HepG2 (cell line): Measurements from ENCODE around the gene P3R3URF. TPM values are rescaled to one million over a fixed set of nuclear protein-coding genes. Genes with fewer than 3 reads are reported as not detected.

Experiments used
- ATAC-seq: fragments of 200-7000 bp; cut with Tn5 transposase; 3 replicates; pipeline ENCODE4 v1.9.1; 2020; ENCODE audit warnings: mild to moderate bottlenecking, moderate library complexity
- BruUV-seq: library from RNA; stranded (reverse); fragments of 400-500 nt; replicated peaks from 2 replicates; lab custom pipeline; 2021; lab: Mats Ljungman, UMichigan
- CTCF ChIA-PET: fragments of 300-600 bp; formaldehyde crosslinking; extraction: SDS; loops from one replicate; lab custom pipeline; 2021; ENCODE audit warnings: low total read pairs, inconsistent platforms, low intra/inter-chr PET ratio; lab: Yijun Ruan, JAX
- POLR2A ChIA-PET: fragments of 350-600 bp; sonication (Branson Sonifier 250); formaldehyde crosslinking; loops from one replicate; lab custom pipeline; 2020; ENCODE audit warnings: antibody characterized with exemption, inconsistent platforms; lab: Yijun Ruan, JAX
- DNase-seq: peaks from one replicate; pipeline ENCODE4 v3.0.0-alpha.2; 2015; ENCODE audit warnings: low spot score
- FAIRE-seq: peaks from 3 replicates; lab custom pipeline; 2011; peaks lifted over from hg19 to GRCh38; lab: Jason Lieb, UNC
- H2AFZ ChIP-seq: one replicate; pipeline ENCODE4 v1.6.1; 2011; ENCODE audit warnings: low read length, inconsistent platforms
- H3K27ac ChIP-seq: fragments of 300-600 bp; 3 replicates; pipeline ENCODE4 v1.8.0; 2011; ENCODE audit warnings: mixed run types, mild to moderate bottlenecking, mixed read lengths, low read length, inconsistent platforms; ENCODE audit not compliant: insufficient read depth; ENCODE audit errors: extremely low read length
- H3K27me3 ChIP-seq, 2 experiments: fragments of 200-600 bp in 1 of 2; 2 replicates in 1 of 2; 3 replicates in 1 of 2; pipeline versions ENCODE4 v1.6.0 to v1.8.0; 2011; ENCODE audit warnings: low read length in 2 of 2, mild to moderate bottlenecking in 2 of 2, moderate library complexity in 2 of 2, inconsistent platforms in 1 of 2; ENCODE audit not compliant: insufficient read depth in 2 of 2, control insufficient read depth in 1 of 2
- H3K36me3 ChIP-seq, 2 experiments: fragments of 200-600 bp in 1 of 2; replicated peaks in 1 of 2; 2 replicates in 1 of 2; 3 replicates in 1 of 2; pipeline versions ENCODE4 v1.5.1 to v1.8.0; 2011; ENCODE audit warnings: low read length in 2 of 2, inconsistent platforms in 1 of 2; ENCODE audit not compliant: insufficient read depth in 2 of 2, control insufficient read depth in 1 of 2
- H3K4me1 ChIP-seq: 2 replicates; pipeline ENCODE4 v1.5.1; 2012; ENCODE audit warnings: low read length, inconsistent platforms; ENCODE audit not compliant: insufficient read depth
- H3K4me2 ChIP-seq: 2 replicates; pipeline ENCODE4 v1.6.0; 2011; ENCODE audit warnings: low read depth, low read length, inconsistent platforms
- H3K4me3 ChIP-seq, 3 experiments: fragments of 200-600 bp in 1 of 3; sonication (generic), shearing (Covaris generic) in 1 of 3; replicated peaks in 1 of 3; 2 replicates each; pipeline ENCODE4 v1.5.1; 2011 to 2016; ENCODE audit warnings: low read length in 3 of 3, inconsistent platforms in 2 of 3, low read depth in 2 of 3, mild to moderate bottlenecking in 2 of 3, control low read depth in 1 of 3, mixed read lengths in 1 of 3; ENCODE audit not compliant: insufficient read depth in 1 of 3
- H3K79me2 ChIP-seq: one replicate; pipeline ENCODE4 v1.6.1; 2011; ENCODE audit warnings: low read length, inconsistent platforms; ENCODE audit not compliant: insufficient read depth
- H3K9ac ChIP-seq: 2 replicates; pipeline ENCODE4 v1.6.0; 2011; ENCODE audit warnings: mild to moderate bottlenecking, low read depth, low read length, inconsistent platforms; ENCODE audit not compliant: insufficient read depth
- H3K9me3 ChIP-seq: 2 replicates; pipeline ENCODE4 v1.5.1; 2012; ENCODE audit warnings: mild to moderate bottlenecking, low read length
- H4K20me1 ChIP-seq: 2 replicates; pipeline ENCODE4 v1.6.0; 2011; ENCODE audit warnings: inconsistent platforms, mild to moderate bottlenecking, low read length, moderate library complexity; ENCODE audit not compliant: insufficient read depth
- CBX2 ChIP-seq, 2 experiments: fragments of 200-600 bp in 1 of 2; sonication (generic); formaldehyde crosslinking in 1 of 2; IDR thresholded peaks; 2 replicates each; pipeline versions ENCODE4 v1.7.0 to v1.8.1; 2018 to 2022; ENCODE audit warnings: low read depth in 2 of 2, low read length in 1 of 2, mild to moderate bottlenecking in 1 of 2, missing genetic modification reagents in 1 of 2
- NFE2L1 ChIP-seq: sonication (generic); formaldehyde crosslinking; IDR thresholded peaks from 2 replicates; pipeline ENCODE4 v1.4.0; 2020; ENCODE audit warnings: missing genetic modification reagents, mild to moderate bottlenecking, borderline replicate concordance
- STAT6 ChIP-seq: sonication (generic); formaldehyde crosslinking; IDR thresholded peaks from 2 replicates; pipeline ENCODE4 v1.4.0; 2020; ENCODE audit warnings: missing genetic modification reagents, mild to moderate bottlenecking, borderline replicate concordance
- ZNF17 ChIP-seq: sonication (generic); formaldehyde crosslinking; IDR thresholded peaks from 2 replicates; pipeline ENCODE4 v1.5.0; 2020; ENCODE audit warnings: mild to moderate bottlenecking, missing genetic modification reagents
- ZNF512 ChIP-seq: sonication (generic); formaldehyde crosslinking; IDR thresholded peaks from 2 replicates; pipeline ENCODE4 v1.4.0; 2020; ENCODE audit warnings: mild to moderate bottlenecking, missing genetic modification reagents
- ZNF777 ChIP-seq: sonication (generic); formaldehyde crosslinking; IDR thresholded peaks from 2 replicates; pipeline ENCODE4 v1.4.0; 2020; ENCODE audit warnings: missing genetic modification reagents
- WGBS: methylation state at CpG from one replicate; pipeline ENCODE4 v1.1.6; 2017; ENCODE audit warnings: low lambda C conversion rate; 5-methylcytosine and 5-hydroxymethylcytosine counted together
- in situ Hi-C: cut with HindIII; loops from 2 replicates; pipeline ENCODE4 v1.10.0; 2017; ENCODE audit warnings: low pct_unique_long_range_greater_than_20kb; ENCODE audit not compliant: extremely low pct_ligation_motif_present
- intact Hi-C: fragments of 100-400 bp; cut with micrococcal nuclease; formaldehyde crosslinking; loops from one replicate; pipeline ENCODE4 v1.10.0; 2022; ENCODE audit not compliant: unreplicated experiment
- polyA plus RNA-seq, 8 experiments: library from polyadenylated mRNA; depleted of rRNA in 3 of 8; stranded (reverse) in 7 of 8; unstranded in 1 of 8; fragments of >200 nt; fragmentation: Illumina TruSeq in 4 of 8; extraction: Trizol in 4 of 8; gene quantifications; 2 replicates each; pipeline versions ENCODE4 v1.2.1 to v1.2.3, GENCODE V29; 2011 to 2016; ENCODE audit warnings: low read depth in 4 of 8, missing spikeins in 1 of 8, mixed read lengths in 1 of 8; ENCODE audit not compliant: insufficient read depth in 1 of 8
- total RNA-seq, 5 experiments: library from RNA; depleted of rRNA; stranded (reverse); fragments of >200 nt; fragmentation: Illumina TruSeq; extraction: Trizol; gene quantifications; 2 replicates each; pipeline ENCODE4 v1.2.3, GENCODE V29; 2016; ENCODE audit warnings: low read depth in 1 of 5

The P3R3URF gene
- total and polyA plus RNA-seq, 2 of the 13 experiments (the other 11 are each of a cell fraction or from before 2014, with no cell fraction given), result not detected

- 0 out of 2 replicates have a peak, but pooled peaks have one; percentile 8 for TF ChIP-seq STAT6 (CRISPR knock-in tag)
- TF ChIP-seq ZNF777, result 0 out of 2 replicates have a peak, but pooled peaks have one; percentile 13
- 0 out of 2 replicates have a peak, but pooled peaks have one; percentile 3 for TF ChIP-seq NFE2L1
- 0 out of 2 replicates have a peak, but pooled peaks have one; percentile 18 for TF ChIP-seq ZNF512 (CRISPR knock-in tag)
Measured at GRCh38 chr1:46131712-46132528, 44.4 kb downstream of the P3R3URF start (continued).

GRCh38 chr1:46131093-46131492 lies 45.2 kb downstream of the P3R3URF start:
- POLR2A ChIA-PET, result no interaction called here
- peak overlapping the region; percentile 87 for H3K4me2 ChIP-seq
- H3K4me3 ChIP-seq, result peak overlapping the region in 2 of 3 experiments; percentile 23 to 68; a peak in 4 of 6 replicates

More at GRCh38 chr1:46131093-46131492, 45.2 kb downstream of the P3R3URF start:
- 7% methylated on average over 10 of the region's 10 CpGs for WGBS
- no peak for FAIRE-seq
- Histone ChIP-seq H3K9me3 (no peaks in the 10 kb centered on the region), H3K9ac (peak overlapping the region; percentile 34; the same call in 1 of the 2 replicates)
- intact Hi-C loops, result no loop called here
- no peak for ATAC-seq
- TF ChIP-seq ZNF17 (CRISPR knock-in tag), result no peak
- peak; percentile 89; the same call in 1 of the 2 replicates for TF ChIP-seq CBX2 (IDR thresholded peaks at IDR 0.05; ENCODE audit: low read depth, low read length)
- TF ChIP-seq CBX2 (CRISPR knock-in tag; IDR thresholded peaks at IDR 0.05; ENCODE audit: low read depth), result no peak
- TF ChIP-seq, all 625 proteins: peak for 1
- BruUV-seq, result no TSS peak
- no peaks in the 10 kb centered on the region for H4K20me1 ChIP-seq
- CTCF ChIA-PET, result no interaction called here
- H3K36me3 ChIP-seq, result no peaks in the 10 kb centered on the region
- H3K27ac ChIP-seq, result no peak overlapping the region
- in situ Hi-C loops, result no loop called here
- peaks cover 2 to 9% of the 10 kb centered on the region in 2 experiments; a peak in 3 of 5 replicates for H3K27me3 ChIP-seq
- peaks cover 4% of the 10 kb centered on the region for H3K79me2 ChIP-seq
- H3K4me1 ChIP-seq, result peaks cover 24% of the 10 kb centered on the region
- peak overlapping the region; percentile 78 for H2AFZ ChIP-seq
- no peak for DNase-seq
